ENCODE measurements around the gene CBR4.
A peak's percentile ranks its signal among the peaks of the same experiment; 100 is the strongest.

Gene CBR4

GRCh38 chr4:169050881-169051760 is 41.1 kb upstream of the CBR4 start:
- no peak for DNase-seq (ENCODE audit: low read depth)
- TF ChIP-seq, protein P1, sequence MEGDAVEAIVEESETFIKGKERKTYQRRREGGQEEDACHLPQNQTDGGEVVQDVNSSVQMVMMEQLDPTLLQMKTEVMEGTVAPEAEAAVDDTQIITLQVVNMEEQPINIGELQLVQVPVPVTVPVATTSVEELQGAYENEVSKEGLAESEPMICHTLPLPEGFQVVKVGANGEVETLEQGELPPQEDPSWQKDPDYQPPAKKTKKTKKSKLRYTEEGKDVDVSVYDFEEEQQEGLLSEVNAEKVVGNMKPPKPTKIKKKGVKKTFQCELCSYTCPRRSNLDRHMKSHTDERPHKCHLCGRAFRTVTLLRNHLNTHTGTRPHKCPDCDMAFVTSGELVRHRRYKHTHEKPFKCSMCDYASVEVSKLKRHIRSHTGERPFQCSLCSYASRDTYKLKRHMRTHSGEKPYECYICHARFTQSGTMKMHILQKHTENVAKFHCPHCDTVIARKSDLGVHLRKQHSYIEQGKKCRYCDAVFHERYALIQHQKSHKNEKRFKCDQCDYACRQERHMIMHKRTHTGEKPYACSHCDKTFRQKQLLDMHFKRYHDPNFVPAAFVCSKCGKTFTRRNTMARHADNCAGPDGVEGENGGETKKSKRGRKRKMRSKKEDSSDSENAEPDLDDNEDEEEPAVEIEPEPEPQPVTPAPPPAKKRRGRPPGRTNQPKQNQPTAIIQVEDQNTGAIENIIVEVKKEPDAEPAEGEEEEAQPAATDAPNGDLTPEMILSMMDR (IDR thresholded peaks at IDR 0.05; ENCODE audit: control insufficient read depth, extremely low read depth, insufficient read depth) = no peak
- no peak overlapping the region for H3K4me3 ChIP-seq (ENCODE audit: low read depth, low read length)

GRCh38 chr4:169050284-169050683 is 40.2 kb upstream of the CBR4 start:
- H3K4me3 ChIP-seq (ENCODE audit: low read depth, low read length) = no peak overlapping the region
- DNase-seq (ENCODE audit: low read depth) = no peak
- TF ChIP-seq, protein P1 (IDR thresholded peaks at IDR 0.05; ENCODE audit: control insufficient read depth, extremely low read depth, insufficient read depth) = no peak

GRCh38 chr4:169048868-169049414 is 38.9 kb upstream of the CBR4 start:
- TF ChIP-seq, protein P1 (IDR thresholded peaks at IDR 0.05; ENCODE audit: control insufficient read depth, extremely low read depth, insufficient read depth) = no peak
- DNase-seq (ENCODE audit: low read depth) = no peak
- no peak overlapping the region for H3K4me3 ChIP-seq (ENCODE audit: low read depth, low read length)

DNA sequence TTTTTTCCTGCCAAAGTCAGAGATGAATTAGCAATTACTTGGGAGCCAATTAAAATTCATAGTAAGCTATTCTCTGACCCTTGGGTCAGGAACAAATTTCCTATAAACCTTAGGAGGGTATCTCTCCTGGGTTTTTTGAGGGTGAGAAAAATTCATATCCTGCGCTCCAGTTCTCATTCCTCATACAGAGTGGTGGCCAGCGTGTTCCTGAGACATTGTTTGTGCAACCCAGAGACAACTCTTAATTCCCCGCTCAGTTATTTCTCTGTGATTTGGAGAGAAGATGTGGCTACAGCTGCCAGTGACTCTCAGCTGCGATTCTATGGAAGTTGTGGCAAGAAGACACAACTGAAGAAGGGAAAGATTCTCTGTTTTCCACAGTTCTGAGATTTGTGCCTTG is 37.9 kb upstream of the CBR4 start:
- TF ChIP-seq, protein P1 (IDR thresholded peaks at IDR 0.05; ENCODE audit: control insufficient read depth, extremely low read depth, insufficient read depth) = no peak
- DNase-seq (ENCODE audit: low read depth) = no peak
- H3K4me3 ChIP-seq (ENCODE audit: low read depth, low read length) = no peak overlapping the region

DNA sequence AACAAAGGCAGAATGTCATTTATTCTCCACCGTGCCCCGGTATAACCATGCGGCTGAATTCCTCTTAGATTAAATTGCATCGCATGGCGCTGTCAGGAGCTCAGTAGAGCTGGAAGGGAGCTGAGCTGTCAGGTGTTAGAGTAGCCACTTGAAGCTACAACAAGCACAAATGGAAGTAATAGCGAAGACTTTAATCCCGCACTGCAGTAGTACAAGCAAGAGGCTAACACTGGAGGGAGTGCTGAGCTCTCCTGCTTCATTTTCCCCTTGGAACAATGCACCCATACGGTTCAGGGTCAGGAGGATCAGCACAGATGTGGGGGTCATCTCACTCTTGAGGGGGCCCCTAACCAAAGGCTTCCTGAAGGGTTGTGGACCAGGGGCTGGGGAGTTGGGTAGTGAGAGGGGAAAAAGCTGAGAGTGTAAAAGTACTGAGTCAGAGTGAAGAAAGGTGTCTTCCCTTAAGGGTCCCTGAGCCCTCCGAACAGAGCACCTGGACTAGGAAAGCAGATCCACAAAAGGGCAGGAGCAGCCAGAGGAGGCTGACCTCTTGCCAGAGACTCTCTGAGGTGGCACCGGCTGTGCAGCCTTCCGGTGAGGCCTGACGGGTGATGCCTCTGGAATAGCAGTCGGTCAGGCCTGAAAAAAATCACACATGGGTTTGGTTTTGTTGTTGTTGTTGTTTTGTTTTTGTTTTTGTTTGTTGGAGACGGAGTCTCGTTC is 36.0 kb upstream of the CBR4 start:
- no peak overlapping the region for H3K4me3 ChIP-seq (ENCODE audit: low read depth, low read length)
- no peak for DNase-seq (ENCODE audit: low read depth)
- TF ChIP-seq, protein P1 (IDR thresholded peaks at IDR 0.05; ENCODE audit: control insufficient read depth, extremely low read depth, insufficient read depth) = 0 out of 2 replicates have a peak, but pooled peaks have one; percentile 14

DNA sequence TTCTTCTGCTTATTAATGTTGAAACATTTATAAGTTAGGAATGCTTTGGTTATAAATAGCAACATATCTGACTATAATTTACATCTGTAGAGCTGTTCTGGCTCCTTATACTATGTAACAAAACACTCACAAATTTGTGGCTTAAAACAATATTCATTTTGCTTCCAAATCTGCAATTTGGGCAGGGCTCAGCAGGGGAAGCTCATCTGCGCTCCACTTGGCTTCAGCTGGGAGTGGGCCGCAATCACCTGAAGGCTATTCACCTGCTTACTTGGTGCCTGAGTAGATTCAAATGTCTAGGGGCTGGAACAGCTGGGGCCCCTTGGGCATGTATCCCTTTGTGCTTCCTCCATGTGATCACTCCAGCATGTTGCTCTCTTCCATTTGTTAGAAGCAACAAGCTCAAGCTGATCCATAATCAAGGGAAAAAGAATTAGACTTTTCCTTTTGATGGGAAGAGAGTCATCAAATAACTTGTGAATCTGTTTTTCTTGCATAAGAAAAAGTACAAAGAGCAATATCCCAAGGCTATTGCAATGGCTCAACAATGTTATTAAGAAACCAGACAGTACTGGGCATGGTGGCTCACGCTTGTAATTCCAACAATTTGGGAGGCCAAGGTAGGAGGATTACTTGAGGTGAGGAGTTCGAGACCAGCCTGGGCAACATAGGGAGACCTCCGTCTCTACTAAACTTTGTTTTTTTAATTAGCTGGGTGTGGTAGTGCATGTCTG is 34.8 kb upstream of the CBR4 start:
- H3K4me3 ChIP-seq (ENCODE audit: low read depth, low read length) = no peak overlapping the region
- TF ChIP-seq, protein P1 (IDR thresholded peaks at IDR 0.05; ENCODE audit: control insufficient read depth, extremely low read depth, insufficient read depth) = no peak
- no peak for DNase-seq (ENCODE audit: low read depth)

All from LNCaP clone FGC (cell line).